ENCODE measurements around the gene ZNF362. TPM values are rescaled to one million over a fixed set of nuclear protein-coding genes. Genes with fewer than 3 reads are reported as not detected.

The ZNF362 gene
- total RNA-seq, 1 experiment from 2014 or later: 11.1 TPM

DNA sequence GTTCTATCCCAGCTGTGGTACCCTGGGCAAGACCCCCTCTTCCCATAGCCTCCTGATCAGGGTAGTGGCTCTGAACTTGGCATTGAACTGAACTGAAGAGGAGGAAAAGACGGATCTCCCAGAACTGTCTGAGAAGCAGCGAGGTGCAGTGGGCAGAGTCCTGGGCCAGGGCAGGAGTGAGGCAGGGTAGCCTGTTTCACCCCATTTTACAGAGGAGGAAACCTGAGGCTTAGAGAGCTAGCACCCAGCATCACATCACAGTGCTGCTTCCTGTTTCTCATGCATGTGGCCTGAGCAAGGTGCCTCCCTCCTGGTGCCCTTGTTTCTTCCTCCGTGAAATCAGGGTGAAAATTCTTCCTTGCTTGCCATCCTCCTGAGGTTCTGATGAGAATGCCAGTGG is 17.1 kb downstream of the ZNF362 start:
- no TSS peak for BruUV-seq (replicated peaks)
- H3K4me2 ChIP-seq (ENCODE audit: low read length): no peak overlapping the region
- CTCF ChIA-PET: no interaction called here
- H4K20me1 ChIP-seq (ENCODE audit: insufficient read depth): no peaks in the 10 kb centered on the region
- H3K27me3 ChIP-seq (ENCODE audit: insufficient read depth, low read length): no peaks in the 10 kb centered on the region
- no peaks in the 10 kb centered on the region for H3K4me1 ChIP-seq (ENCODE audit: control insufficient read depth in 1 of 2, insufficient read depth in 2 of 2, low read length in 2 of 2)
- POLR2A ChIA-PET: no interaction called here
- no peak overlapping the region for H3K27ac ChIP-seq (ENCODE audit: low read depth, low read length)
- no peaks in the 10 kb centered on the region for H3K36me3 ChIP-seq (ENCODE audit: control insufficient read depth in 1 of 2, insufficient read depth in 2 of 2, low read length in 2 of 2)
- TF ChIP-seq SIN3A (IDR thresholded peaks at IDR 0.05; ENCODE audit: low read depth) (no peak), POLR2A (IDR thresholded peaks at IDR 0.05; ENCODE audit: borderline replicate concordance, extremely low read depth, insufficient read depth, insufficient read length) (no peak), TCF7L2 (IDR thresholded peaks at IDR 0.05; ENCODE audit: borderline replicate concordance, extremely low read depth, insufficient read depth, insufficient read length) (no peak), ZFX (IDR thresholded peaks at IDR 0.05) (no peak), SP1 (IDR thresholded peaks at IDR 0.05; ENCODE audit: low read depth) (no peak), SRF (IDR thresholded peaks at IDR 0.05; ENCODE audit: low read depth) (no peak), CEBPB (IDR thresholded peaks at IDR 0.05; ENCODE audit: low read depth) (no peak), RAD21 (IDR thresholded peaks at IDR 0.05; ENCODE audit: low read depth) (no peak), EZH2 (IDR thresholded peaks at IDR 0.05) (no peak), ELF1 (IDR thresholded peaks at IDR 0.05; ENCODE audit: borderline replicate concordance, low read depth) (no peak)
- TF ChIP-seq, protein P1, sequence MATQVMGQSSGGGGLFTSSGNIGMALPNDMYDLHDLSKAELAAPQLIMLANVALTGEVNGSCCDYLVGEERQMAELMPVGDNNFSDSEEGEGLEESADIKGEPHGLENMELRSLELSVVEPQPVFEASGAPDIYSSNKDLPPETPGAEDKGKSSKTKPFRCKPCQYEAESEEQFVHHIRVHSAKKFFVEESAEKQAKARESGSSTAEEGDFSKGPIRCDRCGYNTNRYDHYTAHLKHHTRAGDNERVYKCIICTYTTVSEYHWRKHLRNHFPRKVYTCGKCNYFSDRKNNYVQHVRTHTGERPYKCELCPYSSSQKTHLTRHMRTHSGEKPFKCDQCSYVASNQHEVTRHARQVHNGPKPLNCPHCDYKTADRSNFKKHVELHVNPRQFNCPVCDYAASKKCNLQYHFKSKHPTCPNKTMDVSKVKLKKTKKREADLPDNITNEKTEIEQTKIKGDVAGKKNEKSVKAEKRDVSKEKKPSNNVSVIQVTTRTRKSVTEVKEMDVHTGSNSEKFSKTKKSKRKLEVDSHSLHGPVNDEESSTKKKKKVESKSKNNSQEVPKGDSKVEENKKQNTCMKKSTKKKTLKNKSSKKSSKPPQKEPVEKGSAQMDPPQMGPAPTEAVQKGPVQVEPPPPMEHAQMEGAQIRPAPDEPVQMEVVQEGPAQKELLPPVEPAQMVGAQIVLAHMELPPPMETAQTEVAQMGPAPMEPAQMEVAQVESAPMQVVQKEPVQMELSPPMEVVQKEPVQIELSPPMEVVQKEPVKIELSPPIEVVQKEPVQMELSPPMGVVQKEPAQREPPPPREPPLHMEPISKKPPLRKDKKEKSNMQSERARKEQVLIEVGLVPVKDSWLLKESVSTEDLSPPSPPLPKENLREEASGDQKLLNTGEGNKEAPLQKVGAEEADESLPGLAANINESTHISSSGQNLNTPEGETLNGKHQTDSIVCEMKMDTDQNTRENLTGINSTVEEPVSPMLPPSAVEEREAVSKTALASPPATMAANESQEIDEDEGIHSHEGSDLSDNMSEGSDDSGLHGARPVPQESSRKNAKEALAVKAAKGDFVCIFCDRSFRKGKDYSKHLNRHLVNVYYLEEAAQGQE (IDR thresholded peaks at IDR 0.05; ENCODE audit: low read depth): no peak
- no peaks in the 10 kb centered on the region for H3K9me3 ChIP-seq (ENCODE audit: control insufficient read depth in 1 of 2, insufficient read depth in 1 of 2, low read depth in 1 of 2, low read length in 2 of 2)
- ATAC-seq (no peak), DNase-seq (ENCODE audit: low read depth, low spot score) (no peak)
- no peak overlapping the region for H3K4me3 ChIP-seq (replicated peaks in 1 of 2; ENCODE audit: low read depth in 1 of 2, low read length in 2 of 2)
- no peaks in the 10 kb centered on the region for H3K79me2 ChIP-seq (ENCODE audit: insufficient read depth, low read length)
- no peaks in the 10 kb centered on the region for H3K9me2 ChIP-seq (ENCODE audit: insufficient read depth)
- no peak overlapping the region for H3K9ac ChIP-seq (ENCODE audit: low read length)
- intact Hi-C loops (cut with micrococcal nuclease): no loop called here
- H2AFZ ChIP-seq (ENCODE audit: low read depth, low read length, poor library complexity, severe bottlenecking): no peak overlapping the region
- RAD21 ChIA-PET (ENCODE audit: low non-redundant PET in 1 of 2, low total read pairs in 2 of 2, uncharacterized antibody in 2 of 2, unreplicated experiment in 2 of 2): no interaction called here

All from HCT116 (cell line).